Measurements from ENCODE around the gene LRP1B. TPM values are rescaled to one million over a fixed set of nuclear protein-coding genes. Genes with fewer than 3 reads are reported as not detected.

Gene LRP1B
- total and polyA plus RNA-seq, 8 donors: 0.03 to 1.6 (median 0.84) TPM

GRCh38 chr2:140200764-140201163, 1930.1 kb downstream of the LRP1B start:
- Histone ChIP-seq H3K4me3 (no peak overlapping the region), H3K36me3 (no peaks in the 10 kb centered on the region), H3K4me1 (no peaks in the 10 kb centered on the region), H3K27me3 (no peaks in the 10 kb centered on the region), H3K27ac (no peak overlapping the region), H3K9me3 (peaks cover 0 to 14% of the 10 kb centered on the region in 2 donors)
- no peak for DNase-seq
- TF ChIP-seq CTCF (IDR thresholded peaks at IDR 0.05): no peak
- no peak for ATAC-seq
- intact Hi-C loops (cut with DNase I): no loop called here

- H3K36me3 ChIP-seq: no peaks in the 10 kb centered on the region
- TF ChIP-seq CTCF (IDR thresholded peaks at IDR 0.05): no peak
- ATAC-seq (no peak), DNase-seq (no peak)
- H3K27me3 ChIP-seq: no peaks in the 10 kb centered on the region
- H3K9me3 ChIP-seq: peaks cover 0 to 14% of the 10 kb centered on the region in 2 donors
- H3K27ac ChIP-seq: no peak overlapping the region
- H3K4me3 ChIP-seq: no peak overlapping the region
- no peaks in the 10 kb centered on the region for H3K4me1 ChIP-seq
- intact Hi-C loops (cut with DNase I): no loop called here
These were observed 1930.5 kb downstream of the LRP1B start for GRCh38 chr2:140200307-140200706.

- ATAC-seq: no peak
- DNase-seq: no peak
These were observed 1931.5 kb downstream of the LRP1B start for GRCh38 chr2:140199312-140199711.

GRCh38 chr2:140187086-140187485, 1943.7 kb downstream of the LRP1B start:
- Histone ChIP-seq H3K9me3 (no peaks in the 10 kb centered on the region), H3K4me3 (no peak overlapping the region), H3K27me3 (no peaks in the 10 kb centered on the region), H3K4me1 (no peaks in the 10 kb centered on the region), H3K27ac (no peak overlapping the region), H3K36me3 (no peaks in the 10 kb centered on the region)
- no peak for TF ChIP-seq CTCF (IDR thresholded peaks at IDR 0.05)
- ATAC-seq (no peak), DNase-seq (no peak)
- intact Hi-C loops (cut with DNase I): no loop called here

More at GRCh38 chr2:140199312-140199711, 1931.5 kb downstream of the LRP1B start:
- peaks cover 0 to 14% of the 10 kb centered on the region in 2 donors for H3K9me3 ChIP-seq
- no peak for TF ChIP-seq CTCF (IDR thresholded peaks at IDR 0.05)
- no peaks in the 10 kb centered on the region for H3K27me3 ChIP-seq
- no peaks in the 10 kb centered on the region for H3K4me1 ChIP-seq
- no peaks in the 10 kb centered on the region for H3K36me3 ChIP-seq
- H3K27ac ChIP-seq: no peak overlapping the region
- H3K4me3 ChIP-seq: no peak overlapping the region
- intact Hi-C loops (cut with DNase I): no loop called here

GRCh38 chr2:140186313-140186712, 1944.5 kb downstream of the LRP1B start:
- no peak for DNase-seq
- intact Hi-C loops (cut with DNase I): no loop called here

More at GRCh38 chr2:140186313-140186712, 1944.5 kb downstream of the LRP1B start:
- H3K27me3 ChIP-seq: no peaks in the 10 kb centered on the region
- no peak for ATAC-seq
- H3K27ac ChIP-seq: no peak overlapping the region
- no peaks in the 10 kb centered on the region for H3K36me3 ChIP-seq
- H3K4me3 ChIP-seq: no peak overlapping the region
- H3K4me1 ChIP-seq: no peaks in the 10 kb centered on the region
- no peak for TF ChIP-seq CTCF (IDR thresholded peaks at IDR 0.05)
- H3K9me3 ChIP-seq: no peaks in the 10 kb centered on the region

All from left lung (tissue), 10 donors.